AG09309 (cell line): ENCODE measurements around the gene KIAA0040.
A peak's percentile ranks its signal among the peaks of the same experiment; 100 is the strongest.

ENCODE experiments used
- DNase-seq: peaks from one replicate; pipeline ENCODE4 v3.0.0-alpha.2; 2010; ENCODE audit warnings: low read depth
- H3K4me3 ChIP-seq: 2 replicates; pipeline ENCODE4 v1.5.1; 2011; ENCODE audit warnings: mild to moderate bottlenecking, low read depth, low read length, moderate library complexity; ENCODE audit not compliant: control insufficient read depth
- TF ChIP-seq, protein P1 (sequence below): IDR thresholded peaks from 2 replicates; pipeline ENCODE4 v1.5.1; 2011; ENCODE audit warnings: mild to moderate bottlenecking, low read depth, low read length, inconsistent platforms; ENCODE audit not compliant: insufficient read depth, control insufficient read depth; ENCODE audit errors: missing control alignments

Gene KIAA0040

DNA sequence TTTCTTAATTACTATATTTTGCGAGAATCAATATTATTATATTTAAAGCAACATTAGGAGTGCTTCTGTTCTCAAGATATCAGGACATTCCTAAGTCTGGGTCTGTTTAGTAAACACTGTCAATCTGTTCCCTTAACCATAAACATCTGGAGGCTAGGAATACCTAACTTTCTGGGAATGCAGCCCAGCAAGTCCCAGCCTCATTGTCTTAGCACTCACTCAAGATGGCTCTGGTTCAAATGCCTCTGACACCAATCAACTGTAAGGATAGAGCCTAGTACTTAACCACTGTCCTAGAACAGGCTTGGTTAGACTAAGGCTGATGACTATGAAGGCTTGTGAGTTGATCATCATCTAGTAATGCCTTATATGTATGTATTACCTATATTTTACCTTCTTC, 63.4 kb downstream of the KIAA0040 start:
- no peak overlapping the region for H3K4me3 ChIP-seq
- TF ChIP-seq, protein P1, sequence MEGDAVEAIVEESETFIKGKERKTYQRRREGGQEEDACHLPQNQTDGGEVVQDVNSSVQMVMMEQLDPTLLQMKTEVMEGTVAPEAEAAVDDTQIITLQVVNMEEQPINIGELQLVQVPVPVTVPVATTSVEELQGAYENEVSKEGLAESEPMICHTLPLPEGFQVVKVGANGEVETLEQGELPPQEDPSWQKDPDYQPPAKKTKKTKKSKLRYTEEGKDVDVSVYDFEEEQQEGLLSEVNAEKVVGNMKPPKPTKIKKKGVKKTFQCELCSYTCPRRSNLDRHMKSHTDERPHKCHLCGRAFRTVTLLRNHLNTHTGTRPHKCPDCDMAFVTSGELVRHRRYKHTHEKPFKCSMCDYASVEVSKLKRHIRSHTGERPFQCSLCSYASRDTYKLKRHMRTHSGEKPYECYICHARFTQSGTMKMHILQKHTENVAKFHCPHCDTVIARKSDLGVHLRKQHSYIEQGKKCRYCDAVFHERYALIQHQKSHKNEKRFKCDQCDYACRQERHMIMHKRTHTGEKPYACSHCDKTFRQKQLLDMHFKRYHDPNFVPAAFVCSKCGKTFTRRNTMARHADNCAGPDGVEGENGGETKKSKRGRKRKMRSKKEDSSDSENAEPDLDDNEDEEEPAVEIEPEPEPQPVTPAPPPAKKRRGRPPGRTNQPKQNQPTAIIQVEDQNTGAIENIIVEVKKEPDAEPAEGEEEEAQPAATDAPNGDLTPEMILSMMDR = no peak
- DNase-seq = peak; percentile 53

DNA sequence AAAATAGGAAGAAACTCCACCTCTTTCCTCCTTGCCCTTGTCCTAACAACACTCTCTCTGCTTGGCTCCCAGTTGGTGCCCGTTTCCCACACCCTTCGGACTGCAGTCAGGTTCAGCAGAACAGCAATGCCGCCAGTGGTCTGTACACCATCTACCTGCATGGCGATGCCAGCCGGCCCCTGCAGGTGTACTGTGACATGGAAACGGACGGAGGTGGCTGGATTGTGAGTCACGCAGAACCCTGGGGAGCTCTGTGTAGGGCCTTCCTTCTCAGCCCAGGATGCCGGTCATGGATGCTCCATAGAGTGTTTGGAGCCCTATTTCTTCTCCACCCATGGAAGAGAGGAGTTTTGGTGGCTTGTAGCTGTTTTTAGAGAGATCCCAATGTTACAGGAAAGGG, 64.1 kb downstream of the KIAA0040 start:
- TF ChIP-seq, protein P1 = no peak
- DNase-seq = no peak
- no peak overlapping the region for H3K4me3 ChIP-seq

DNA sequence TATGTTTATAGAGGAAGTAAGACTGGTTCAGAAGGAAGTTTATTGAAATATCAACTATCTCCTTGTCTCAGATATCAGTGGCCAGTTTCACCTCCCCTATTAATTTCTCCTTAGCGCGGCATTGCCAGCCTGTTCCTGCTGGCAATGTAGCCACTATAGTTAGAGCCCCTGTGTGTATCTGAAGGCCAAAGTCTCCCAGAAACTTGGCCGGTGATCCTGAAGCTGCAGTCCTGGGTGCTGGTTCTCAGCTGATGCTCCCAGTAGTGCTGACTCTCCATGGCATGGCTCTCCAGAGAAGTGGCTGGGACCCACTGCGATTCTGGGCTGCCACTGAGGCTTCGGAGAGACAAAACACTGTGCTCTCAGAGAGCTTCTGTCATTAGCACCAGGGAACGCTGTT, 65.0 kb downstream of the KIAA0040 start:
- no peak for DNase-seq
- TF ChIP-seq, protein P1 = no peak
- H3K4me3 ChIP-seq = no peak overlapping the region

DNA sequence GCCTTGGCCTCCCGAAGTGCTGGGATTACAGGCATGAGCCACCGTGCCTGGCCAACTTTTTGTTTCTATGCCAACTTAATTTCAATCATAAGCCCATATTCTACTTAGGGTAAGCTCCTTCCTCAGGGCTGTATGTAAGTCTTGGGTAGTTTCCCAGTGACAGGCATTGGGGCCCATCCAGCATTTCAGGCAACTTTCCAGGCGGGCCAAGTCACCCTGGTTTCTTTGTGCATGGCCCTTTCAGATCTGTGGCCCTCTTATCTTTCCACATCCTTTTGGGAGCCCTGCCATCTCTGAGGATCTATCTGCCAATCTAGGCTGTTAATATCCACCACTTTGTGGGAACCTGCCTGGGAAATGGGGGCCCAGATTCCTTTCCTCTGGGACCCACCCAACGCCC, 66.2 kb downstream of the KIAA0040 start:
- DNase-seq = no peak
- TF ChIP-seq, protein P1 = no peak
- no peak overlapping the region for H3K4me3 ChIP-seq

DNA sequence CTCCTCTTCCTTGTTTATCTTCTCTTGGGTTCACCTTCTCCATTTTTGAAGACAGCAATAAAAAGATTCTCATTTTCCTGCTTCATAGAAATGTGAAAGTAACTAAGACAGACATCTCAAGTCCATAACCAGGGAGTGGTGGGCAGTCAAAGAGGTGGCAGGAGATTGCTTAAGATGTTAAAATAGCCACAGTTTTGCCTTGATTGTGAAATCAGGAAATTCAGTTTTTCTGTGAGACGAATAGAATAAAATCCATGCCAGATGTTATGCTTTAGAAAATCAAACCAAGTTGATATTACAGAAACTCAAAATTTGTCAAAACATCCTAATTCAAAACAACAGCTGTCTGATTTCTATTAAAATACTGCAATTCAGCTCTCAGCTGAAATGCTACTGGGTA, 67.7 kb downstream of the KIAA0040 start:
- TF ChIP-seq, protein P1 = no peak
- H3K4me3 ChIP-seq = no peak overlapping the region
- DNase-seq = no peak

DNA sequence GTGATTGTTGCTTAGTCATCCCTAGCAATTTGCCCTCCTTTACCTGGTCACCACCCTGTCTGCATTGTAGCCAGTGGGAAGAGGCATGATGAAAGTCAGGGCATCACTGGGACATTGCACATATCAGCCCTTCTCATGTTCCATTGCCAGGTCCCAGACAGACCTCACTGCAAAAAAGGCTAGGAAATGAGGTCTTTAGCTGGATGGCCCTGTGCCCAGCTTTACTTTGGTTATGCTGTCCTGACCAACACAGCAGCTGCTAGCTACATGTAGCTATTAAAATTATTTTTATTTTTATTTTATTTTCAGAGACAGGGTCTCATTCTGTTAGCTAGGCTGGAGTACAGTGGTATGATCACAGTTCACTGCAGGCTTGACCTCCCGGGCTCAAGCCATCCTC, 72.1 kb downstream of the KIAA0040 start:
- H3K4me3 ChIP-seq = no peak overlapping the region
- TF ChIP-seq, protein P1 = no peak
- DNase-seq = no peak
